IPS-11a (cell line): ENCODE measurements around the gene TSPAN14.

Experiments used
- H3K4me3 ChIP-seq: one replicate; pipeline ENCODE4 v1.5.1; 2013; ENCODE audit warnings: low read depth, low read length, control low read depth

Gene TSPAN14

DNA sequence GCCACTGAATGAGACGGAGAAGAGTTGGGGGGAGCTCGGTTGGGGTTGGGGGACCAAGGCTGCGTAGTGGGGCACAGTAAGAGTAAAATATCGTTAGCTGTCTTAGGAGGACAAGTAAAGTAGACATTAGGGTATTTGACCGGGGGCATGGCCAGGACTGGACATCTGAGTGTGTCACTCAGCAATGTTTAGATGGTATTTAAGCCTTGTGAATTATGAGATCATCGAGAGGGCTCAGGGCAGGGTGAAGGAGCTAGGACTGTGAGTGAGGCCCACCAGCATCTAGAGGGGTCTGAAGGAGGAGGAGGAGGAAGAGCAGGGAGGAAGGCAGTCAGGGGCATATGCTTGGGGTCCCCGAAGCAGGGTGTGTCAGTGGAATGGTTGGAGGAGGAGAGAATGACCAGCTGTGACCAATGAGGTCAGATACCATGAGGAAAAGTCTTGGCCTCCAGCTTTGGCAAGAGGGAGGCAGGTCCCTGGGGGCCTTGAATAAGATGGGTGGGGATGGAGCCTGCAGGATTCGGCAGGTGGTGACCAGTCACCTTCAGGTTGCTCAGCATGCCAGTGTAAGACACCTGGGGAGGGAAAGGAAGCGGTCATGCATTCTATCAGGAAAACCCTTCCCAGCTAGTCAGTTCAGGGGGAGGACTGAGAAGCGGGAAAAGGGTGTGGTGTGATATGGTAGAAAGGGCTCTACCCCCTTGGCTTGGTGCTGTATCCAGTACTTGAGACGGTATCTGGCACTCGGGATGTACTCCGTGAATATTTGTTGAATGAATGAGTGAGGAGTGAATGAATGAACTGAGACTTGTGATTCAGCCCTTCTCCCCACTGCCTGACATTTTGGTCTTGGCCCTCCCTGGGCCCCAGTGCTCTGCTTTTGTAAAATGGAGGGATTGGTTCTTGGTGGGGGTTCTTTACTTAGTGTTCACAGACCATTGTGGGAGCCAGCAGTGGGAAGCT is 48.8 kb downstream of the TSPAN14 start:
- H3K4me3 ChIP-seq, result no peak overlapping the region

DNA sequence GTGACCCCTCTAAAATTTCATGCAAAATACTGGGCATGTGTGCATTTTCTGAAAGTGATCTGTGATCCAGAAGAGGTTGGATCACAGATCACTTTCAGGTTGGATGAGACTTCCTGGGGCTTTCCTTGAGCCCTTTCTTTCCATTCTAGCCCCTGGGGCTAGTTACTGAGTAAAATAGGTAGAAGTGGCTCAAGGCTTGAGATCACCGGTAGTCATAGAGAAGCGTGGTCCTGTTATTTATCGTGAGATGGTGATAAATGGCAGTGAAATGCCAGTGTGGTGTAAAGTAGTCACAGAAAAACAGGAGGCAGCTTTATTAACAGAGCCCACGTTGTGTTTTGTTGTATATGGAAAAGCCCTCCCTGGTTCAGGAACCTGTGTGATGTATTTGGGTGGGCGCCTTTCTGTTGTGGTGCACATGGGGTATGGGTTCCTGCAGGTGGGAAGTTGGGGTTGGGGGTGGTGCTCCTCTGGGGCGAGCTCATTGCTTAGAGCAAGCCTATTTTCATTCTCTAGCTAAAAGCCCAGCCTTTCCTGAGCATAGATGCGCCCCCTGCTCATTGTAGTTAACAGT is 49.6 kb downstream of the TSPAN14 start:
- H3K4me3 ChIP-seq, result no peak overlapping the region

DNA sequence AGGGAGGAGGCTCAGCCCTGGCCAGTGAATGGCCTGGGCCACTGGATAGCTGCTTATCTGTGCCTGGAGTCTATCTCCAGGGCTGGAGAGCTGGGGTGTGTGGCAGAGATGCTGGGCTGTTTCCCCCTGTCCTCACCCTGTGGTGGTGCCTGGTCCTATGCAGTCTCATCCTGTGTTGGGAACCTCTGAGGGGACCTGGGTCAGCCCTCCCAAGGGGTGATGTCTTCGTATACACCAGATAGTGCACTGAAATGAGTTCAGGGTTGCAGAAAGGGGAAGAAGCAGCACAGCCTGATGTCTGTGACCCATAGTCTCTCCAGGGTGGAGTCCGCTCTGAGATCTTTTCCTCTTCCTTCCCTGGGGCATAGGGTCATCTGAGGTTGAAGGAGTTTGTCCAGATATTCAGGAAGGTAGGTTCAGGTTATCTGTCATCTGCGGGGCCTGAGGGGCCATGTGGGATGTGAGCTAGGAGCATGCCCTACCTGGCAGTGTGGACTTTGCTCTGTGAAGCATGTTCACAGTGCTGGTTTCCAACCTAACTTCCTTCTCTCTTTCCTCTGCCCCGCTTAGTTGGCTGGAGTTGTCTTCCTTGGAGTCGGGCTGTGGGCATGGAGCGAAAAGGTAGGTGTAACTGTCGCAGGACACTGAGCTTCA is 50.2 kb downstream of the TSPAN14 start:
- H3K4me3 ChIP-seq, result no peak overlapping the region

DNA sequence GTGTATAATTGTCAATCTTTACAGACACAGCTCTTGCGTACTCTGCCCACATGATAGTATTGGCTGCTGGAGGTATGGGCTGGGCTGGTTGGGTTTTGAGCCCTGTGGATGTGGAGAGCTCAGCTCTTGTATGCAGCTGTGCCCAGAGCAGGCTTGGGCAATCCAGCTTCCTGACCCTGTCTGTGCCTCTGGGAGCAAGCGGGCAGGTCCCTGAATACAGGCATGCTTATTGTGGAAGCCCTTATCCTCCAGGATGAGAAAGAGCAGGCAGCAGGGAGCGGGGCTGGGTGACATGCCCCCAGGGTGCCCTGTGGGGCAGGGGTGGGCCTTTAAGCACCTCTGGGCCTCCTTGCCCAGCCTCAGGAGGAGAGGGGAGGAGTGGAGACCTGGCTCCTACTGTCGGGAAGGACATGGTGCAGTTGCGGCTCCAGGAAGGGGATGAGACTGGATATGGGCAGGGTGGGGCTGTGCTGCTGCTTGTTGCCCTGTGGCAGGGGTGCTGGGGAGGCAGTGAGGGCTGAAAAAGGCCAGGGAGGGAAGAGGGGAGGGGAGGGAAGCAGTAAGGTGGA is 50.9 kb downstream of the TSPAN14 start:
- no peak overlapping the region for H3K4me3 ChIP-seq

DNA sequence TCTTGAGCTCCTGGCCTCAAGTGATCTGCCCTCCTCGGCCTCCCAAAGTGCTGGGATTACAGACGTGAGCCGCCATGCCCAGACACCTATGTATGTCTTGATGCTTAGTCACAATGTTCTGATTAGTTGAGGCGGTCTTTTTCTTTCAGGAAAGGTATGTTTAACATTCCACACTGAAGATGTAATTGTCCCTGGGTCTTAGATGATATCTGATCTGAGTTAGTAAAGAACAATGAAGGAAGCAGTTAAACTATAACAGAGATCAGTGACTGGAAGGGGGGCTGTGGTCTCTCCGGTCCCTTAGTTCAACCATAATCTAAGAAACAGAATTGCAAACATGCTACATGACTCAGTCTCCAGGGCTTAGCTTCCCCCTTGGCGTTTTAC is 52.1 kb downstream of the TSPAN14 start:
- H3K4me3 ChIP-seq, result no peak overlapping the region

DNA sequence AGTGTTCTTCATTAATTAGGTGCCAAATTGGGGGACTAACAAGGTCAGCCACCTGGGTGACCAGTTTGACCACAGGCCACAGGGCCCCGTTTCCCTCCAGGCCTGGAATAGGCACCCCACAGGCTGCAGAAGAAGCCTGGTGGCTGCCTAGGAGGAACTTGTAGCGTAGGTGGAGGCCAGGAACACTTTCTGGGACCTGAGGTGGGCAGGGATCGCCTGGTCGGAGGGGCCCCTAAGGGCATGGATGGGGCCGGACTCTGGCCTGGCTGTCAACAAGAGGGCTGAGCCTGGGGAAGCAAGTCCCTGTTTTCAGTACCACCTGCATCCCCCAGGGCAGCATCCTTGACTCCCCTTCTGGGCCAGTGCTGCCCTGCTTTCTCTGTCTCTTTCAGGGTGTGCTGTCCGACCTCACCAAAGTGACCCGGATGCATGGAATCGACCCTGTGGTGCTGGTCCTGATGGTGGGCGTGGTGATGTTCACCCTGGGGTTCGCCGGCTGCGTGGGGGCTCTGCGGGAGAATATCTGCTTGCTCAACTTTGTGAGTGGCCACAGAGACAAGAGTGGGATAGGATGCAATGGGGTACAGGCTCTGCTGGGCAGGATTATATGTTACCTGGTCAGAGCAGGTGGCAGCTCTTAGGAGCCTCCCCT is 52.9 kb downstream of the TSPAN14 start:
- no peak overlapping the region for H3K4me3 ChIP-seq

DNA sequence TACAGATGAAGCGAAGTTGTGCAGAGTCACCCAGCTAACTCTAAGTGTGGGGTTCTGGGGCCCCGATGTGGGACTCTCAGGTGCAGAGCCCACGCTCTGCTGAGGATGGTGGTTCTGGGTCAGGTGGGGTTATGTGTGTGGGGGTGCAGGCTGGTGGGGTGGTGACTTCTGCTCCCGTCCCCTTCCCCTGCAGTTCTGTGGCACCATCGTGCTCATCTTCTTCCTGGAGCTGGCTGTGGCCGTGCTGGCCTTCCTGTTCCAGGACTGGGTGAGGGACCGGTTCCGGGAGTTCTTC is 54.9 kb downstream of the TSPAN14 start:
- no peak overlapping the region for H3K4me3 ChIP-seq

DNA sequence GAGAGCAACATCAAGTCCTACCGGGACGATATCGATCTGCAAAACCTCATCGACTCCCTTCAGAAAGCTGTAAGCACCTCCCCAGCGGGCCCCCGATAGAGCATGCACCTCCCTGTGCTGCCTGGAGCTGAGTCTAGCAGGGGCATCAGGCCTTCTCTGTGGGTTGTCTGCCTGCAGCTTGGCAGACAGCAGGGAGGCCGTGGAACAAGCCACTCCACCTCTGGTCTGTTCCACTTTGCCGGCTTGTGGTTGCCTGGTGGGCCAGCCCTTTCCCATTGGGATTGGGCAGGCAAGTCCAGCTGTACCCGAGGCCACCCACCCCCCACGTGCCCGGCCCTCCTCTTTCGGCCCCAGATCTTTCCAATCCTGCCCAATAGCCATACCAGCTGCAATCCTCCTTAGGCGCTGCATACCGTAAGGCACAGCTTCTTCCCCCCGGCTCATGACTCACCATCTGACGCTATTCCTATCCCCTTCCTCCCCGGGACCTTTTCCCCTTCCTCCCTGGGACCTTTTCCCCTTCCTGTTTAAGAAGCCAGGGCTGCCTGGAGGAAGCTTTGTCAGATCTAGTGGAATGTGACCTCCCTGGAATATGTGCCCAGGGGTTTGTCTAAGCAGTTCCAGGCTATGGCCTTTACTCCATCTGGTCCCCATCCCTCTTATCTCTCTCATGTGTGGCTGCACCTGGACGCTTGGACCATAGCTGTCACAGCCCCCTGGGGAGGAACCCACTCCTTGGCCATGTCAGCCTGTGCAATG is 55.5 kb downstream of the TSPAN14 start:
- no peak overlapping the region for H3K4me3 ChIP-seq

DNA sequence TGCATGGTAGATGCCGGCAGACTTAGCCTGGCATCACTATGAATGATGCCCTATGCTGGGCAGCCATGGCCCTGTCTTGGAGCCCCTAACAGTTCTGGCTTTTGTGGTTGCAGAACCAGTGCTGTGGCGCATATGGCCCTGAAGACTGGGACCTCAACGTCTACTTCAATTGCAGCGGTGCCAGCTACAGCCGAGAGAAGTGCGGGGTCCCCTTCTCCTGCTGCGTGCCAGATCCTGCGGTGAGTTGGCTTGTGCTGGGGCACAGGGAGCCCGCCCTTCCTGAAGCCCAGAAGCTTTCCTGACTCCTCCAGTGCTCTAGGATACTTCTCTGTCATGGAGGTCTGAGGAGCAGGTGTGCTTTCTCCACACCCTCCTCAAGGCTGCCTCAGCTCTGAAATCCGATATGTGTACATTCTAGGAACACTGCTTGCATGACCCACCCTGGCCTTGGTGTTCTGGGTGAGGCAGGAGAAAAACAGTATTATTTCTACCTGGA is 58.0 kb downstream of the TSPAN14 start:
- no peak overlapping the region for H3K4me3 ChIP-seq

DNA sequence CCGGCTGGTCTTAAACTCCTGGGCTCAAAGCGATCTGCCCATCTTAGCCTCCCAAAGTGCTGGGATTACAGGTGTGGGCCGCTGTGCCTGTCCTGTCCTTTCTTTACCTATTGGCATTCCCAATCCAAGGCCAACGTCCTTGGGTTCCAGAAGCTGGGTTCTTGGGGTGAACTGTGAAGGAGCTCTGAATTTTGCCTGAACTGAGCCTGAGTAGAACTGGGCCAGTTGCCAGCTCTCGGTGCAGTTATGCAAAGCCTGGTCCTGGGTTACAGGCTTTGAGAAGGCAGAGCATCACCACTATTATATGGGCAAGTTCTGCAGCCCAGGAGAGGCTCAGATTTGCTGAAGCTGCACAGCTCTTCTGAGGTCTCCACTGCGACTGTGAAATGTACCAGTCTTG is 59.0 kb downstream of the TSPAN14 start:
- H3K4me3 ChIP-seq, result no peak overlapping the region

DNA sequence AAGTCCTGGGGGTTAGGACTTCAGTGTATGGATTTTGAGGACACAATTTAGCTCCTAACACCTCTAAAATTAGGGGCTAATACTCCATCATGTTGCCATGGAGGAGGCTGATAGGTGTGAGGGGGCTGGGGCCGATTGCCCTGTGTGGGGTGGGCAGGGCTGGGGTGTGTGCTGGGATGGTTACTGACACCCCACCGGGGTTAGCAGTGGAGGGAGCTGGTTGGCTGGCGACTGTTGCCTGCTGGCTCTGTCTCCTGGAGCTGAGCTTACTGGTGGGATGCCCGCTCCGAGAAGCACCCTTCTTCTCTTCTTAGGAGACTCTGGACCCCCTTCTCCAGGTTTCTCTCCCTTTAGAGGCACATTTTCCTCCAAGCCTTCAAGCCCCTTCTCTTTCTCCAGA is 61.4 kb downstream of the TSPAN14 start:
- no peak overlapping the region for H3K4me3 ChIP-seq

DNA sequence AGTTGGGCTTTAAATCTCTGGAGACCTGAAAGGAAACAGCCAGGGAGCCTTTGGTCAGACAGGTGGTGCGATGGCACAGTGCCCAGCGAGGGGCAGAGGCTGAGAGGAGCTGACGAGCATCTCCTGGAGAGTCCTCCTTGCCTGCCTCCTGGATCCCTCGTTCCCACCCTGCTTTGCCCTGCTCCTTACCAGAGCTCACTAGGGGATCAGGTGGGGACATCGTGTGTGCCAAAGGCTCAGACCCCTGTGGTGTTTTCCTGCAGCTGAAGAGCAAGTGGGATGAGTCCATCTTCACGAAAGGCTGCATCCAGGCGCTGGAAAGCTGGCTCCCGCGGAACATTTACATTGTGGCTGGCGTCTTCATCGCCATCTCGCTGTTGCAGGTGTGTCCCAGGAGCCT is 61.8 kb downstream of the TSPAN14 start:
- H3K4me3 ChIP-seq, result no peak overlapping the region

DNA sequence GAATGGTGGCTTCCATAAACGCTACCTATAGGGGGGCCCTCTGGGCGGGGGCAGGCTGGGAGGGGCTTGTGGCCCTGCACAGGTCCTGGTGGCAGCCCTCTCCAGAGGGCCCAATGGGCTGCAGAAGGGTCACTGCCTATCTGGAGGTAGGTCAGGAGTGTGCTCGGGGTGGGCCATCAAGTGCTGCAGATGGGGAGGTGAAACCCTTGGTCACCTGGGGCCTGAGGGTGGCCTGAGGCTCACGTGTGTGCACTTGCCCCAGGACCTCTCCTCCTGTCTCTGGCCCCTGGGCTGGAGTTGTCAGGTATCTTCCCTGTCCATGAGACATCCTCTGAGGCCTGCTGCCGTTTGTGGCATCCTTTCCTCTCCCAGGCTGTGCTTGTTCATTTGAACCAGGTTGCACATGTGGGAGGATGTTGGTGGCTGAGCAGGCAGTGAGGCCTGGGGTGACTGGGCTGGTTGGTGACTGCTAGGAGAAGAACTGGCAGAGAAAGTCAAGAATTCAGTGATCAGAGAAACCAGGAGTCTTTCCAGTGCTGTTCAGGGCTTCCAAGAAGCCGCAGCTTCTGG is 62.5 kb downstream of the TSPAN14 start:
- no peak overlapping the region for H3K4me3 ChIP-seq

DNA sequence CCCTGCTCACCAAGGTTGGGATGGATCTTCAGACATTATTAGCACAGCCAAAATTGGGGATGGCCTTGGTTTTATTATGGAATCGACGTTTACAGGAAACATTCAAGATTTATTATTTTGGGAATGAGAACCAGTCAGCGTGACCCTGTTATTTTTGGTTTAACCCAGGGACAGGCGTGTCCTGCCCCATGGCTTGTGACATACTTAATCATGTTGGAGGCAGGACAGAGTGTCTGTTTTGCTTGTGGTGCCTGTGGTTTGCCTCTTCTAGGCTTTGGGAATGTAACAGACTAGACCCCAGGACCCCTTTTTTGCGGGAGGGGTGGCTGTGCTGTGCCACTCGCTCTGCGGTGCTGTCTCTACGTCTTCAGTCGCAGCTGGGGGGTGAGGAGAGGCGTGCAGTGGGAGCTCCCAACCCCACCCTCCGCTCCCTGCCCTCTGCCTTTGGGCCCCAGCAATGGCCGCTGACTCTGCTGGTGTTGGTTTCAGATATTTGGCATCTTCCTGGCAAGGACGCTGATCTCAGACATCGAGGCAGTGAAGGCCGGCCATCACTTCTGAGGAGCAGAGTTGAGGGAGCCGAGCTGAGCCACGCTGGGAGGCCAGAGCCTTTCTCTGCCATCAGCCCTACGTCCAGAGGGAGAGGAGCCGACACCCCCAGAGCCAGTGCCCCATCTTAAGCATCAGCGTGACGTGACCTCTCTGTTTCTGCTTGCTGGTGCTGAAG is 63.5 kb downstream of the TSPAN14 start:
- no peak overlapping the region for H3K4me3 ChIP-seq

DNA sequence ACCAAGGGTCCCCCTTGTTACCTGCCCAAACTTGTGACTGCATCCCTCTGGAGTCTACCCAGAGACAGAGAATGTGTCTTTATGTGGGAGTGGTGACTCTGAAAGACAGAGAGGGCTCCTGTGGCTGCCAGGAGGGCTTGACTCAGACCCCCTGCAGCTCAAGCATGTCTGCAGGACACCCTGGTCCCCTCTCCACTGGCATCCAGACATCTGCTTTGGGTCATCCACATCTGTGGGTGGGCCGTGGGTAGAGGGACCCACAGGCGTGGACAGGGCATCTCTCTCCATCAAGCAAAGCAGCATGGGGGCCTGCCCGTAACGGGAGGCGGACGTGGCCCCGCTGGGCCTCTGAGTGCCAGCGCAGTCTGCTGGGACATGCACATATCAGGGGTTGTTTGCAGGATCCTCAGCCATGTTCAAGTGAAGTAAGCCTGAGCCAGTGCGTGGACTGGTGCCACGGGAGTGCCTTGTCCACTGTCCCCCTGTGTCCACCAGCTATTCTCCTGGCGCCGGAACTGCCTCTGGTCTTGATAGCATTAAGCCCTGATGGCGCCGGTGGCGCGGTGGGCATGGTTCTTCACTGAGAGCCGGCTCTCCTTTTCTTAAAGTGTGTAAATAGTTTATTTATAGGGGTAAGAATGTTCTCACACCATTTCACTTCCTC is 64.2 kb downstream of the TSPAN14 start:
- H3K4me3 ChIP-seq, result no peak overlapping the region

DNA sequence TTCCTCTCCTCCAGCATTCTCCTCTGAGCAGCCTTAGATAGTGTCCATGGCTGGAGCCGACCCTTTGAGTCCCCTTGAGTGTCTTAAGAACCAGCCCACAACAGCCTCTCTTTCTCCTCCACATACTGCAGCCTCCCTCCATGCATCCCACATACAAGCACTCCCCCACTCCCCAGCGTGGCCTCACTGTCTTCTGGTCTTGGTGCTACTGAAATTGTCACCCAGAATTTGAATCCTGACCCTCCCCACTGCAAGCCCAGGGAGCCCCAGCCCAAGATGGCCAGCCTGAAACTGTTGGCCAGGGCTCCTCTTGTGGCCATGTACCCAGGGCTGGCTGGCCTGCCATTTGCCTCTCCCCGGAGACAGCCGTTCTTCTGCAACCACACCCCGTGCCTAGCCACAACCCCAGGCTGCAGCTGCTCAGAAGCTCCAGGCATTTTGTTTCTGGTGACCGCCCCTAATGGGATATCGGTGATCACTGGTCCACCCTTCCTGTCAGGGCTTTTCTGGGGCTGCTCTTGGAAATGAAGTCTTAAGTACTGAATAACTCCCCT is 64.8 kb downstream of the TSPAN14 start:
- H3K4me3 ChIP-seq, result no peak overlapping the region

DNA sequence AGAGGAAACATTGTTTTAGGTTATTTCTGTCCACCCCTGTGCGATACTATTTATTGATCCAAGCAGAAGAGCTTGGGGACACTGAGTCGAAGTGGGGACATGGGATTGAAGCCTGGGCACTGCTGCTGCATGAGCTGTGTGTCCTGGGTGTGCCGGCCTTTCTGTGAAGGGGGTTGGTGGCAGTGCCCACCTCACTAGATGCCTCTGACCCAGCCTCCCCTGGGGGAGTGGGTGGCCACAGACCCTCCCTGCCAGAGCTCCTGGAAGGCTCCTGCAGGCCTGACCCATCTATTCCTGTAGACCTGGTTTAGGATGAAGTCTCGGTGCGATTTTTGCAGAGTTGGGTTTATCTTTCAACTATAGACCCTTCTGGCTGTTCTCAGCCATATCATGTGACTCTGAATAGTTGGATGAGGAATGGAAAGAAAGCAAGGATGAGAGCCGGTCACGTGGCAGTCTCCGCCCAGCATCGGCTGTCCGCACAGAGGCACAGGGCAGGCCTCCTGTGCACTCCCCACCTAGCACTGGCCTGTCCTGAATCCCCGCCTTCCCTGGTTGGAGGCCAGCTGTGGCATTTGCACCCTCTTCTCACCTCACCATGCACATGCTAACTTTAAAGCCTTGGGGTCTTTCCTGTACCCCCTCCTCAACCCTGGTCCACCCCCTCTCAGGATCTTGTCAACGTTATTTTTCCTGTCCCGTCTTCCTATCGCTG is 66.0 kb downstream of the TSPAN14 start:
- H3K4me3 ChIP-seq, result no peak overlapping the region
